ENCODE results near the gene COCH.
"Not testable (repeated sequence)": the region's sequence is repeated elsewhere in the genome, so short reads cannot be mapped to it uniquely, and the experiment has no call there.

COCH gene

GRCh38 chr14:30921305-30921704 lies 46.9 kb downstream of the COCH start:
- DNase-seq (ENCODE audit: insufficient read length, low spot score) (no peak), FAIRE-seq (no peak)
- TF ChIP-seq, protein P1, sequence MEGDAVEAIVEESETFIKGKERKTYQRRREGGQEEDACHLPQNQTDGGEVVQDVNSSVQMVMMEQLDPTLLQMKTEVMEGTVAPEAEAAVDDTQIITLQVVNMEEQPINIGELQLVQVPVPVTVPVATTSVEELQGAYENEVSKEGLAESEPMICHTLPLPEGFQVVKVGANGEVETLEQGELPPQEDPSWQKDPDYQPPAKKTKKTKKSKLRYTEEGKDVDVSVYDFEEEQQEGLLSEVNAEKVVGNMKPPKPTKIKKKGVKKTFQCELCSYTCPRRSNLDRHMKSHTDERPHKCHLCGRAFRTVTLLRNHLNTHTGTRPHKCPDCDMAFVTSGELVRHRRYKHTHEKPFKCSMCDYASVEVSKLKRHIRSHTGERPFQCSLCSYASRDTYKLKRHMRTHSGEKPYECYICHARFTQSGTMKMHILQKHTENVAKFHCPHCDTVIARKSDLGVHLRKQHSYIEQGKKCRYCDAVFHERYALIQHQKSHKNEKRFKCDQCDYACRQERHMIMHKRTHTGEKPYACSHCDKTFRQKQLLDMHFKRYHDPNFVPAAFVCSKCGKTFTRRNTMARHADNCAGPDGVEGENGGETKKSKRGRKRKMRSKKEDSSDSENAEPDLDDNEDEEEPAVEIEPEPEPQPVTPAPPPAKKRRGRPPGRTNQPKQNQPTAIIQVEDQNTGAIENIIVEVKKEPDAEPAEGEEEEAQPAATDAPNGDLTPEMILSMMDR (IDR thresholded peaks at IDR 0.05; ENCODE audit: insufficient read depth, missing control alignments) = no peak

- TF ChIP-seq, protein P1 (IDR thresholded peaks at IDR 0.05; ENCODE audit: insufficient read depth, missing control alignments) = no peak
- FAIRE-seq = no peak
- no peak for DNase-seq (ENCODE audit: insufficient read length, low spot score)
These were observed 47.4 kb downstream of the COCH start for GRCh38 chr14:30921788-30922187.

GRCh38 chr14:30925254-30925653 lies 50.9 kb downstream of the COCH start:
- DNase-seq (ENCODE audit: insufficient read length, low spot score) = no peak
- FAIRE-seq = no peak
- TF ChIP-seq, protein P1 (IDR thresholded peaks at IDR 0.05; ENCODE audit: insufficient read depth, missing control alignments) = no peak

DNA sequence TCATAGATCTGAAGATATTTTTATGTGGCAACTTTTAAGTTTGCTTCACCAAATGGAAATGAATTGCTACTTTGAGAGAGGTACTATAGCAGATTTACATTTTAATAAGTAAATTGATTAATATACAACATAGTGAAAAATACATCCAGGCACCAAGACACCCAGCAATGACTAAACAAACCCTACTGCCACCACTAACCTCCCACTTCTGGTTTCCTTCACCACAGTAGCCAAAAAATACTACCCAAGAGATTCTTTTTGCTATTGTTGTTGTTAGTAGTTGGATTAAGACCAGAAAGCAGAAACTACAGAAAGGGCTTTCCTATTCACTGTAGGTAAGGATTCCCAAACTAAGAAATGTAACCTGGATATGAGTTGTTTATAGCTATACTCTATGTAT lies 54.1 kb downstream of the COCH start:
- FAIRE-seq = no peak
- TF ChIP-seq, protein P1 (IDR thresholded peaks at IDR 0.05; ENCODE audit: insufficient read depth, missing control alignments) = no peak
- DNase-seq (ENCODE audit: insufficient read length, low spot score) = no peak

GRCh38 chr14:30933937-30934336 lies 59.6 kb downstream of the COCH start:
- FAIRE-seq = not testable (repeated sequence)

DNA sequence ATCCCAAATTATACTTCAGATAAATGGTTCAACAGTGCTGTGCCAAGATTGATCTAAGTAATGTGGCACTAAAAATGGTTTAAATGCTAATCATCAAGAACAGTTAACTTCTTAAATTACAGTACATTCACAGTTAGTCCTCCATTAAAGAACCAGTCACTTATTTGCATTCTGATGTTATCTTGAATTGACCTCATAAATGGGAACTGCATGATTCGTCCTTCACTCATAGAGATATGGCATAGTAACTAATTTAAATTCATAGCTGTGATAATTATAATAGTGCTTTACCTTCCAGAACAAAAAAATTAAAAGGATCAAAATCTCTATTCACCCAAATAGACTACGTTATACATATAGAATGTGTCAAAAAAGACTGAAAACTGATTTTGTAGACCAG lies 61.1 kb downstream of the COCH start:
- DNase-seq (ENCODE audit: insufficient read length, low spot score) = no peak
- TF ChIP-seq, protein P1 (IDR thresholded peaks at IDR 0.05; ENCODE audit: insufficient read depth, missing control alignments) = no peak
- no peak for FAIRE-seq

More at GRCh38 chr14:30933937-30934336, 59.6 kb downstream of the COCH start:
- not testable (repeated sequence) for DNase-seq (ENCODE audit: insufficient read length, low spot score)

GRCh38 chr14:30938617-30939016 lies 64.3 kb downstream of the COCH start:
- TF ChIP-seq, protein P1 (IDR thresholded peaks at IDR 0.05; ENCODE audit: insufficient read depth, missing control alignments) = no peak
- peak; percentile 72 for FAIRE-seq
- DNase-seq (ENCODE audit: insufficient read length, low spot score) = no peak
